Common myeloid progenitor, CD34-positive (primary cell): ENCODE results near the gene XYLB.

Experiments used
- CTCF ChIA-PET: fragments of 350-600 bp; sonication (Branson Sonifier 250); formaldehyde crosslinking; loops from one replicate; lab custom pipeline; 2021; ENCODE audit warnings: antibody characterized with exemption; lab: Charles Lee
- POLR2A ChIA-PET: fragments of 350-600 bp; sonication (Branson Sonifier 250); formaldehyde crosslinking; loops from one replicate; lab custom pipeline; 2021; ENCODE audit warnings: antibody characterized with exemption; lab: Charles Lee
- DNase-seq, 3 donors: peaks; one replicate each; pipeline versions ENCODE4 v3.0.0 to v3.0.0-alpha.2; 2013
- H3K27ac ChIP-seq, 2 experiments: 1 replicate in 1 of 2; 2 replicates in 1 of 2; pipeline ENCODE4 v1.7.0; 2013; ENCODE audit warnings: inconsistent platforms in 2 of 2, low read length in 2 of 2, mild to moderate bottlenecking in 2 of 2, low read depth in 1 of 2, moderate library complexity in 1 of 2; ENCODE audit not compliant: severe bottlenecking in 2 of 2, insufficient read depth in 1 of 2, poor library complexity in 1 of 2
- H3K27me3 ChIP-seq, 5 experiments: replicated peaks in 2 of 5; 1 replicate in 3 of 5; 2 replicates in 2 of 5; pipeline versions ENCODE4 v1.6.1 to v1.7.0; 2013; ENCODE audit warnings: low read length in 4 of 5, mild to moderate bottlenecking in 2 of 5, moderate library complexity in 2 of 5, inconsistent platforms in 1 of 5; ENCODE audit not compliant: insufficient read depth in 5 of 5, control insufficient read depth in 4 of 5
- H3K36me3 ChIP-seq, 4 experiments: 1 replicate in 2 of 4; 2 replicates in 2 of 4; pipeline versions ENCODE4 v1.6.1 to v1.7.0; 2013; ENCODE audit warnings: low read length in 3 of 4, control low read depth in 1 of 4, mild to moderate bottlenecking in 1 of 4; ENCODE audit not compliant: control insufficient read depth in 4 of 4, insufficient read depth in 4 of 4
- H3K4me1 ChIP-seq, 4 experiments: 1 replicate in 3 of 4; 2 replicates in 1 of 4; pipeline versions ENCODE4 v1.6.1 to v1.7.1; 2013; ENCODE audit warnings: low read length in 3 of 4, mild to moderate bottlenecking in 3 of 4, control low read depth in 1 of 4, inconsistent platforms in 1 of 4, moderate library complexity in 1 of 4; ENCODE audit not compliant: control insufficient read depth in 4 of 4, insufficient read depth in 4 of 4; ENCODE audit errors: control extremely low read depth in 1 of 4
- H3K4me3 ChIP-seq, 7 experiments: 1 replicate in 4 of 7; 2 replicates in 3 of 7; pipeline versions ENCODE4 v1.5.1 to v1.7.0; 2013; ENCODE audit warnings: mild to moderate bottlenecking in 7 of 7, low read length in 6 of 7, moderate library complexity in 6 of 7, inconsistent platforms in 2 of 7, low read depth in 2 of 7, control low read depth in 1 of 7; ENCODE audit not compliant: insufficient read depth in 4 of 7, control insufficient read depth in 1 of 7; ENCODE audit errors: extremely low read depth in 1 of 7
- H3K9me3 ChIP-seq, 5 experiments: 1 replicate in 4 of 5; 2 replicates in 1 of 5; pipeline versions ENCODE4 v1.6.1 to v1.7.1; 2013; ENCODE audit warnings: low read length in 4 of 5, mild to moderate bottlenecking in 2 of 5, inconsistent platforms in 1 of 5, low read depth in 1 of 5, moderate library complexity in 1 of 5; ENCODE audit not compliant: control insufficient read depth in 4 of 5, insufficient read depth in 2 of 5; ENCODE audit errors: control extremely low read depth in 1 of 5
- WGBS: methylation state at CpG from one replicate; pipeline ENCODE4 v1.1.5; 2013; ENCODE audit not compliant: insufficient coverage; 5-methylcytosine and 5-hydroxymethylcytosine counted together

The XYLB gene

DNA sequence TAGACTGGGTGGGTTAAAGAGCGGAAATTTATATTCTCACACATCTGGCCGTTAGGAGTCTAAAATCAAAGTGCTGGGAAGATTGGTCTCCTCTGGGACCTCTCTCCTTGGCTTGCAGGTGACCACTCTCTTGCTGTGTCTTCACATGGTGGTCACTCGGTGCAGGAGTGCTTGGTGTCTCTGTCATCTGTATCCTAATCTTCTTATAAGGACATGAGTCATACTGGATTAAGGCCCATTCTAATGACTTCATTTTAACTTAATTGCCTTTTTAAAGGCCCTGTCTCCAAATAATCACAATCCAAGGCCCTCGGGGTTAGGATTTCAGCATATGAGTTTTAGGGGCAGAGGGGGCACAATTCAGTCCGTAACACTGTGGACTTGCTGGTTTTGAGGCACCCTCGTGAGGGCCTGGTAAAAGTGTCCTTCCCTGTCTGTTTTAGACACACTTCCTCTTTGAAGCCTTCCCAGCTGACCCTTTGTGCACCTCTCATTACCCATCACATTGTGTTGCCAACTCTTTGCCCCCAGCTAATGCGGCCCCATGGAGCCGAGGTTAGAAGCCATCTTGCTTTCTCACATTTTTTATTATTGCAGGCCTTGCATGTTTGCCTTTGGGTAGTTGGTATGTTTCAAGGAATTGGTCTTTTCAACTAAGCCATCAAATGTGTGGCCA lies 3.2 kb downstream of the XYLB start:
- ChIA-PET POLR2A (no interaction called here), CTCF (interaction anchor here (0.7 to 1.5 kb wide), 3 partner anchors 15 to 560 kb away, joined by 3 to 5 read pairs (median 3); no protein-coding TSS in a partner anchor)
- WGBS = 100% methylated on average over 2 of the region's 8 CpGs
- DNase-seq = no peak
- peaks cover 0 to 14% (median 9%) of the 10 kb centered on the region in 4 experiments for H3K4me1 ChIP-seq
- H3K4me3 ChIP-seq = no peak overlapping the region
- no peaks in the 10 kb centered on the region for H3K9me3 ChIP-seq
- no peaks in the 10 kb centered on the region for H3K27me3 ChIP-seq
- H3K27ac ChIP-seq = no peak overlapping the region
- H3K36me3 ChIP-seq = peaks cover 0 to 12% (median 2%) of the 10 kb centered on the region in 4 experiments

DNA sequence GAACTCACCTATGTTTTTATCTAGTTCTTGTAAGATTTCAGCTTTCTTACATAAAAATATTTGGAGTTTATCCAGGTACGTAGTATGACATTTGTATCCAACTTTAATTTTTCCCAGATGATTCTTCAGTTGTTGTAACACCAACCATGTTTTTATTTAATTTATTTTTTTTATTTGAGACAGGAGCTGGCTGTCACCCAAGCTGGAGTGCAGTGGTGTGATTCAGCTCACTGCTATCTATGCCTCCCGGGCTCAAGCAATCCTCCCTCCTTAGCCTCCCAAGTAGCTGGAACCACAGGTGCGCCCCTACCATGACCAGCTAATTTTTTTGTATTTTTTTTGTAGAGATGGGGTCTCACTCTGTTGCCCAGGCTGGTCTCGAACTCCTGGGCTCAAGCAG lies 6.6 kb downstream of the XYLB start:
- POLR2A ChIA-PET = no interaction called here
- 100% methylated on average over 1 of the region's 4 CpGs for WGBS
- Histone ChIP-seq H3K27ac (no peak overlapping the region), H3K4me3 (no peak overlapping the region), H3K27me3 (no peaks in the 10 kb centered on the region), H3K4me1 (peaks cover 0 to 3% (median 0%) of the 10 kb centered on the region in 4 experiments), H3K36me3 (peaks cover 0 to 13% (median 3%) of the 10 kb centered on the region in 4 experiments), H3K9me3 (no peaks in the 10 kb centered on the region)
- no peak for DNase-seq
- CTCF ChIA-PET = interaction anchor here (0.9 to 1.4 kb wide), 2 partner anchors 9 to 128 kb away, joined by 3 to 4 read pairs; no protein-coding TSS in a partner anchor

DNA sequence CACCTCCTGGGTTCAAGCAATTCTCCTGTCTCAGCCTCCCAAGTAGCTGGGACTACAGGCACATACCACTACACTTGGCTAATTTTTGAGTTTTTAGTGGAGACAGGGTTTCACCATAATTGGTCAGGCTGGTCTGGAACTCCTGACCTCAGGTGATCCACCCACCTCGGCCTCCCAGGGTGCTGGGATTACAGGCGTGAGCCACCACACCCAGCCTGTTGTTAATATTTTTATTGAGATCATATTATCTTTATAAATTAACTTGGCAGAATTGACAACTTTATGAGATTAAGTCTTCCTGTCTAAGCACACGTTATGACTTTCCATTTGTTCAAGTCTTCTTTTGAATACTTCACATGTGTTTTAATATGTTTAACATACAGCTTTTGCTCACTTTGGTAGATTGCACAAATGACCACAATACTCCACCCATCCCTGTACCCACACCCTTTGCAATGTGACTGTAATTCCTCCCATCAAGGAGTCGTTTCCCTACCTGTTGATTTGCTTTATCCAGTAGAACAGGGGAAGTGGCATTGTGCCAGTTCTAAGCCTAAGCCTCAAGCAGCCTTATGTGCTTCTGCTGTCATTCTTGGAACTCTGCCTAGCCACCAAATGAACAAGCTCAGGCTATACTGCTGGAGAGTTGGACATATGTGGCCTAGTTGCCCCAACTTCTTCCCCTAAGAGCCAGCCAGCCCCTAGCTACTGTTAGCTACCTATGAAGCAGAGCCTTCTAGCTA lies 8.2 kb downstream of the XYLB start:
- CTCF ChIA-PET = interaction anchor here (0.9 to 2.2 kb wide), 3 partner anchors 8 to 142 kb away, joined by 3 to 11 read pairs (median 4); partner anchors contain the start of genes EXOG and XYLB
- H3K27ac ChIP-seq = no peak overlapping the region
- no peak overlapping the region for H3K4me3 ChIP-seq
- POLR2A ChIA-PET = no interaction called here
- peaks cover 0 to 3% (median 0%) of the 10 kb centered on the region in 4 experiments for H3K4me1 ChIP-seq
- 20% methylated on average over 1 of the region's 4 CpGs for WGBS
- H3K27me3 ChIP-seq = no peaks in the 10 kb centered on the region
- H3K36me3 ChIP-seq = peaks cover 0 to 10% (median 3%) of the 10 kb centered on the region in 4 experiments
- DNase-seq = peak in 2 of 3 donors; percentile 28 to 45
- no peaks in the 10 kb centered on the region for H3K9me3 ChIP-seq

DNA sequence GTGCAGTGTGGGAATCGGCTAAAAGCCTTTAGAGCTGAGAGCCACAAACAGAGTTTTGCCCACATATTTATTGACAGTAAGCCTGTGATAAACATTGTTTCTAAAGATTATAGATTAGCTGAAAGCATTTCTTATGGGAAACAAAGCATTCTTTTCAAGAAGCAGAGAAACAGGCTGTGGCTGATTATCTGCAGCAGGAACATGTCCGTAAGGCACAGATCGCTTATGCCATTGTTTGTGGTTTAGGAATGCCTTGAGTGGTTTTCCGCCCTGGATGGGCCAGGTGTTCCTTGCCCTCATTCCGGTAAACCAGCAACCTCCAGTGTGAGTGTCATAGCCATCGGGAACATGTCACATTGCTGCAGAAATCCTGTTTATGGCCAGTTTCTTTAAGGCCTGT lies 12.5 kb downstream of the XYLB start:
- ChIA-PET CTCF (interaction anchor here (1.2 to 1.8 kb wide), 2 partner anchors 9 to 121 kb away, joined by 4 to 5 read pairs; no protein-coding TSS in a partner anchor), POLR2A (no interaction called here)
- H3K9me3 ChIP-seq = no peaks in the 10 kb centered on the region
- H3K4me3 ChIP-seq = no peak overlapping the region
- 100% methylated on average over 4 of the region's 6 CpGs for WGBS
- H3K27ac ChIP-seq = no peak overlapping the region
- H3K4me1 ChIP-seq = peaks cover 0 to 7% (median 0%) of the 10 kb centered on the region in 4 experiments
- no peaks in the 10 kb centered on the region for H3K27me3 ChIP-seq
- peaks cover 0 to 29% (median 2%) of the 10 kb centered on the region in 4 experiments for H3K36me3 ChIP-seq
- no peak for DNase-seq

- Histone ChIP-seq H3K4me3 (no peak overlapping the region), H3K27ac (no peak overlapping the region), H3K4me1 (peaks cover 0 to 4% (median 0%) of the 10 kb centered on the region in 4 experiments), H3K27me3 (no peaks in the 10 kb centered on the region), H3K36me3 (peaks cover 0 to 31% (median 4%) of the 10 kb centered on the region in 4 experiments), H3K9me3 (no peaks in the 10 kb centered on the region)
- ChIA-PET POLR2A (no interaction called here), CTCF (interaction anchor here (1.0 kb wide), 1 partner anchor 98 kb away, joined by 3 read pairs; no protein-coding TSS in a partner anchor)
- DNase-seq = no peak
- 92% methylated on average over 3 of the region's 3 CpGs for WGBS
Measured at GRCh38 chr3:38360345-38360744, 13.8 kb downstream of the XYLB start.

- CTCF ChIA-PET = interaction anchor here (1.0 to 1.2 kb wide), 2 partner anchors 14 to 97 kb away, joined by 3 read pairs; partner anchors contain the start of gene XYLB
- Histone ChIP-seq H3K4me1 (peaks cover 0 to 4% (median 0%) of the 10 kb centered on the region in 4 experiments), H3K36me3 (peaks cover 0 to 39% (median 6%) of the 10 kb centered on the region in 4 experiments), H3K4me3 (no peak overlapping the region), H3K9me3 (no peaks in the 10 kb centered on the region), H3K27ac (no peak overlapping the region), H3K27me3 (no peaks in the 10 kb centered on the region)
- DNase-seq = no peak
- 75% methylated on average over 4 of the region's 4 CpGs for WGBS
- POLR2A ChIA-PET = interaction anchor here (0.6 kb wide), 1 partner anchor 26 kb away, joined by 5 read pairs; no protein-coding TSS in a partner anchor
Measured at GRCh38 chr3:38361496-38361895, 14.9 kb downstream of the XYLB start.
